ENCODE data around the gene ZBTB7C. TPM values are rescaled to one million over a fixed set of nuclear protein-coding genes. Genes with fewer than 3 reads are reported as not detected.

The ZBTB7C gene
- total RNA-seq (not detected), polyA plus RNA-seq (under 1 TPM in 1 of 2 donors, not detected in 1; 0.23 TPM)

DNA sequence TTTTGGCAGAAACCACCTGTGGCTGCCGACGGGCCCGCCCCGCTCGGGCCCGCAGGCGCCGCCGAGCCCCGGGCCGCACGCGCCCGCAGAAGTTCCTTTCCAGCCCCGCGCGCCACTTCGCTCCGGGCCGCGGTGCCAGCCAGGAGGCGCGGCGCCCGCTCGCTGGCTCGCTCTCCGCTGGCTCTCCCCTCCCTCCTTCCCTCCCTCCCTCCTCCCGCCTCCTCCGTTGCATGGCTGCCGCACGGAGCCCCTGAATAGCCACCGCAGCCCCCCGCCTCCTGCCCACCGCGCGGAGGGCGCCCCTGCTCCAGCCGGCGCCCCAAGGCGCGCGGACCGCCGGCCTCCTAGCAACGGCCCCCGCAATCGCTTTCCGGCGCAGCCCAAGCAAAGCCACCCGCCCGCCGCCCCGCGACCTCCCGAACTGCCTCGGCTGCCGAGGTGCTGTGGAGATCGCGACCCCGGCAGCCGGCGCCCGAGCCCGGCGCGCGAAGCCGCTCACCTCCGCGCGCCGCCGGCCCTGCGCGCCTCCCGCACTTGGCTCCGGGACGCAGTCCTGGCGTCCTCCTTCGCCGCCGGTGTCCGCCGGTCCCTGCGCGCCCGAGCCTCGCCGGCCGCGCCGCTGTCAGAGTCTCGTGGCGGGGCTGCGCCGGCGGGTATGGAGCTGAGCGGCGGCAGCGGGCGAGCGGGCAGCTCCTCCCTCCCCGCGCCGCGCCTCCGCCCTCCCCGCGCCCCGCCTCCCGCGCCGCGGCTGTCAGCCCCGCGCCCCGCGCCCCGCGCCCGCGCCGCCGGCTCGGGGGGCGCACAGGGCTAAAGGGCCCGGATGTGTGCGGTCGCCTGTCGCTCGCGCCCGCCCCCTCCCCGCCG, at the start of gene ZBTB7C:
Gene ZBTB7C (minus strand): TSS at position 657 of the 864 bp plus-strand sequence.
- Mint-ChIP-seq H3K4me3 (peak within 1 kb of the TSS; percentile 73 to 85 (median 80)), H3K9me3 (peaks cover 0 to 7% (median 0%) of the 10 kb centered on the region in 8 donors), H3K27me3 (peaks cover 49 to 55% of the 10 kb centered on the region in 2 donors), H3K4me1 (peaks cover 8 to 21% (median 12%) of the 10 kb centered on the region in 4 donors), H3K36me3 (no peaks in the 10 kb centered on the region), H3K27ac (no peak within 1 kb of the TSS)
- Histone ChIP-seq H3K9me3 (ENCODE audit: control insufficient read depth in 1 of 2, low read length in 2 of 2) (no peaks in the 10 kb centered on the region), H3K27me3 (ENCODE audit: insufficient read depth, low read length) (peaks cover 41% of the 10 kb centered on the region), H3K27ac (ENCODE audit: low read depth, low read length) (no peak within 1 kb of the TSS), H3K4me1 (ENCODE audit: insufficient read depth, low read length) (peaks cover 14% of the 10 kb centered on the region), H3K36me3 (ENCODE audit: insufficient read depth, low read length) (no peaks in the 10 kb centered on the region), H3K4me3 (ENCODE audit: low read length in 2 of 2) (peak within 1 kb of the TSS; percentile 36 to 53)
- peak in 3 of 5 donors; percentile 6 to 30 (median 13) for DNase-seq
- intact Hi-C loops (cut with micrococcal nuclease) = no loop called here
- ChIA-PET POLR2A (ENCODE audit: partially characterized antibody) (no interaction called here), CTCF (ENCODE audit: partially characterized antibody) (no interaction called here)

DNA sequence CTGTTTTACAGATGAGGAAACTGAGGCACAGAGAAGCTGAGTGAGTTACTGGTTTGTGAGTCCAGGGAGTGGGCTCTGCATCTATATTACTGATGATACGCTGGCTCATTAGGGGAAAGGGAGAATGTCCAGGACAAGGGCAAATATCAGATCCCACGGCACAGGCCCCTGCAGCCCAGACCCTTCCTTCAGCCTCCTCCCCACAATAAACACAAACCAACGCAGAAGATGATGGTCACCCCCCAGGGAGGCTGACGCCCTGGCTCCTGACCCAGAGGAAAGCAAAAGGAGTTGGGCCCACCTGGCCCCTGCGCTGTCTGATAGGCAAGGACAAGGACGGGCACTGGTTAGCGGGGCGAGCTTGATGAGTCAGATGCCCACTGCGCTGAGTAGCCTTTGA, 47.7 kb upstream of the ZBTB7C start:
- Histone ChIP-seq H3K4me1 (ENCODE audit: insufficient read depth, low read length) (peaks cover 40% of the 10 kb centered on the region), H3K27me3 (ENCODE audit: insufficient read depth, low read length) (peaks cover 8% of the 10 kb centered on the region), H3K27ac (ENCODE audit: low read depth, low read length) (no peak overlapping the region), H3K36me3 (ENCODE audit: insufficient read depth, low read length) (no peaks in the 10 kb centered on the region), H3K4me3 (ENCODE audit: low read length in 2 of 2) (no peak overlapping the region), H3K9me3 (ENCODE audit: control insufficient read depth in 1 of 2, low read length in 2 of 2) (no peaks in the 10 kb centered on the region)
- peak overlapping the region in 2 of 8 donors; percentile 30 to 73 for H3K4me3 Mint-ChIP-seq
- DNase-seq = no peak
- H3K27ac Mint-ChIP-seq = peak overlapping the region in 1 of 7 donors; percentile 70
- H3K36me3 Mint-ChIP-seq = no peaks in the 10 kb centered on the region
- peaks cover 0 to 6% (median 0%) of the 10 kb centered on the region in 8 donors for H3K9me3 Mint-ChIP-seq
- intact Hi-C loops (cut with micrococcal nuclease) = loop anchor here (1.0 kb wide), 1 partner anchor 12 kb away; no protein-coding TSS in a partner anchor
- peaks cover 16 to 25% of the 10 kb centered on the region in 2 donors for H3K27me3 Mint-ChIP-seq
- ChIA-PET CTCF (ENCODE audit: partially characterized antibody) (interaction anchor here (0.6 to 4.4 kb wide), 7 partner anchors 11 to 699 kb away, joined by 3 to 58 read pairs (median 4); no protein-coding TSS in a partner anchor), POLR2A (ENCODE audit: partially characterized antibody) (no interaction called here)
- peaks cover 21 to 49% (median 36%) of the 10 kb centered on the region in 4 donors for H3K4me1 Mint-ChIP-seq

DNA sequence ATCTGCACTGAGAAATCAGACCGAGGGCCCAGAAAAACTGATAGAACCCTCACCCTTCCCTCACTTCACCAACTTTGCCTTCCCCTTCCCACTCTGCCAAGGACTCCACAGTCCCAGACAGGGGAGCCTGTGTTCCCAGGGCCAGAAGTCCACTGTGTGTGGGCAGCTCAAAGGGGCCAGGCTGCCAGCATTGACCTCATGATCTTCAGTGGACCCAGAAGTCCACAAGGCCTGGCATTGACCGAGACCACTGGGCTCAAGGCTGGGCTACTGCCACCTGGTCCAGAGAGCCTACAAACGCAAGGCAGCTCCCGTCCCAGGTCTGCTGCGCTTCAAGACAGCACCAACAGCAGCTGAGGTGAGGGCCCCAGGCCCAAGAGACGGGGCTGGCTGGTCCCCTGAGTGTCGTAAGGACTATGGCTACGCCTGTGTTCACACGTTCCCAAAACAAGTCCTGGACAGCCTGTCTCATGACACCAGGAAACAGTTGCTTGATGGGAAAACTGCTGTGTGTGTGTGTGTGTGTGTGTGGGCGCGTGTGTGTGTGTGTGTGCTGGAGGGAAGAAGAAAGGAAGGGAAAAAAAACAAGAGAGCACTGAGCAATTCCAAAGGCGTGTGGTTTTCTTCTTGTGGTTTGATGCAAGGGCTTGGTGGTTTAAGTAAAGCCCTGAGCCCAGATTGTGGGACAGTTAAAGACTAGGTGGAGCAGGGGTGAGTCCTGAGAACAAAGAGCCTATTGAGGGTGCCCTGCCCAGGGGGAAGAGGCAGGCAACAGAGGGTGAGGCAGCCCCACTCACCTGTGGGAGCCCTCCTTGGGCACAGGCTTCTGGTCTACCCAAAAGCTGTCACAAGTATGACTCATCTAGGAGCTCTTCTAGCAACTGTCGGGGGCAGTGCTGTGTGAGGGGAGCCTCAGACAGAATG, 46.6 kb upstream of the ZBTB7C start:
- no peaks in the 10 kb centered on the region for H3K9me3 ChIP-seq (ENCODE audit: control insufficient read depth in 1 of 2, low read length in 2 of 2)
- no peak overlapping the region for H3K4me3 ChIP-seq (ENCODE audit: low read length in 2 of 2)
- H3K36me3 ChIP-seq (ENCODE audit: insufficient read depth, low read length) = no peaks in the 10 kb centered on the region
- no peak overlapping the region for H3K27ac ChIP-seq (ENCODE audit: low read depth, low read length)
- Mint-ChIP-seq H3K4me1 (peaks cover 21 to 53% (median 36%) of the 10 kb centered on the region in 4 donors), H3K36me3 (no peaks in the 10 kb centered on the region), H3K9me3 (peaks cover 0 to 6% (median 0%) of the 10 kb centered on the region in 8 donors), H3K27ac (peak overlapping the region in 6 of 7 donors; percentile 49 to 88 (median 76)), H3K4me3 (peak overlapping the region in 7 of 8 donors; percentile 25 to 78 (median 72)), H3K27me3 (peaks cover 13 to 23% of the 10 kb centered on the region in 2 donors)
- CTCF ChIA-PET (ENCODE audit: partially characterized antibody) = interaction anchor here (0.8 to 4.4 kb wide), 6 partner anchors 10 to 423 kb away, joined by 3 to 58 read pairs (median 4); no protein-coding TSS in a partner anchor
- POLR2A ChIA-PET (ENCODE audit: partially characterized antibody) = no interaction called here
- intact Hi-C loops (cut with micrococcal nuclease) = loop anchor here (1.0 kb wide), 1 partner anchor 11 kb away; no protein-coding TSS in a partner anchor
- H3K27me3 ChIP-seq (ENCODE audit: insufficient read depth, low read length) = peaks cover 8% of the 10 kb centered on the region
- peak; percentile 51 to 74 (median 60) for DNase-seq
- H3K4me1 ChIP-seq (ENCODE audit: insufficient read depth, low read length) = peaks cover 40% of the 10 kb centered on the region

DNA sequence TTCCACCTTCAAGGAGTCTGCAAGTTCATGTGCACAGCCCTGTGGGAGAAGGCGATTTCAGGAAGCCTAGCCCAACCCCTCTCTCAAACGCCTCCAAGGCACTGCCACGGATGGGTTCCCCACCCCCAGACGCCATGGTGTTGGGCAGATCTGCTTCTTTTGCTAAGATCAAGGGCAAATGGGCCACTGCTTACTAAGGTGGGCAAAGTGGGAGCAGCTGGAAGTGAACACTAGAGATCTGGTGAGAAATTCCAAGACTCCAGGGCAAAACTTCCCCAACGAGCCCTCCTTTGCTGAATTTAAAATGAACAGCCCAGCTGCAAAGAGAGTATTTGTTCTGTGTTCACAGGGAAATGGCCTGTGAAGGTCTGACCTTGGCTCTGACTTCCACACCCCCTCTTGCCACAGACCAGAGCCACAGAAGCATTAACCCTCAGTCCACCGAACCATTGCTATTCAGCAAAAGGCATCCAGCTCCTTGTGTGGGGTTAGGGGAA, 45.1 kb upstream of the ZBTB7C start:
- CTCF ChIA-PET (ENCODE audit: partially characterized antibody) = interaction anchor here (2.7 kb wide), 1 partner anchor 10 kb away, joined by 20 read pairs; no protein-coding TSS in a partner anchor
- Mint-ChIP-seq H3K9me3 (peaks cover 0 to 6% (median 0%) of the 10 kb centered on the region in 8 donors), H3K27me3 (peaks cover 10 to 14% of the 10 kb centered on the region in 2 donors)

DNA sequence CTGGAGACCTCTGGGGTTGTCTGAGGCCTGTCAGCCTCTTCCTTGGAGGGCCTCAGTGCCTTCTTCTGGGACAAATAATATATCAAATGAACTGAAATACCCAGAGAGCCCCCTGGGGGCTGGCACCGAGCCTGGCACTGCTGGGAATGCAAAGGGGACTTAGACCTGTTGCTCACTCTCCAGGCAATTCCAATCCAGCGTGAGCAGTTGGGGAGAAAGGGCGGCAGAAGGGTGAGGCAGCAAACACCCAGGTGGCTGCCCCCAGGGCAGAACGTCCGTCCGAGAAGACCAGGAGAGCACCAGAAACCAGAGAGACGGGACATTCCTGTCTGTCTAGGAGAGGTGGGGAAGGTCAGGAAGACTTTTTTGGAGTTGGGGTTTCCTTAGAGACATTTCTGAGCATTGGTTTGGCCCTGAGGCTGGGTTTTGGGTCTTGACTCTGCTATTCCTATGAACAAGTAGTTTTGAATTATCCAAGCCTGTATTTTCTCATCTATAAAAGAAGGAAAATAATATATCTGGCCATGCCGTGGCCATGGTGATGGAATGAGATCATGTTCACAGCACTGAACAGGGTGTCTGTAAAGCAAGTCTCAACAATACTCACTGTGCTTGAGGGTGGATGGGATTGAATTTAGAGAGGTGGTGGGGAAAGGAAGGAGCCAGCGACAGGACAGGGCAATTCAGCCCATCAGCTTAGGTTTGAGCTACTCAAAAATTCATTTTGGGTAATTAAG, 44.3 kb upstream of the ZBTB7C start:
- H3K36me3 ChIP-seq (ENCODE audit: insufficient read depth, low read length) = no peaks in the 10 kb centered on the region
- CTCF ChIA-PET (ENCODE audit: partially characterized antibody) = interaction anchor here (2.7 kb wide), 1 partner anchor 9 kb away, joined by 20 read pairs; no protein-coding TSS in a partner anchor
- no peak overlapping the region for H3K4me3 ChIP-seq (ENCODE audit: low read length in 2 of 2)
- intact Hi-C loops (cut with micrococcal nuclease) = no loop called here
- Mint-ChIP-seq H3K4me3 (no peak overlapping the region), H3K9me3 (peaks cover 0 to 6% (median 0%) of the 10 kb centered on the region in 8 donors), H3K4me1 (peaks cover 21 to 53% (median 35%) of the 10 kb centered on the region in 4 donors), H3K36me3 (no peaks in the 10 kb centered on the region), H3K27ac (peak overlapping the region in 2 of 7 donors; percentile 43 to 89), H3K27me3 (peaks cover 9 to 10% of the 10 kb centered on the region in 2 donors)
- POLR2A ChIA-PET (ENCODE audit: partially characterized antibody) = no interaction called here
- no peak overlapping the region for H3K27ac ChIP-seq (ENCODE audit: low read depth, low read length)
- peaks cover 40% of the 10 kb centered on the region for H3K4me1 ChIP-seq (ENCODE audit: insufficient read depth, low read length)
- no peaks in the 10 kb centered on the region for H3K27me3 ChIP-seq (ENCODE audit: insufficient read depth, low read length)
- H3K9me3 ChIP-seq (ENCODE audit: control insufficient read depth in 1 of 2, low read length in 2 of 2) = no peaks in the 10 kb centered on the region
- no peak for DNase-seq

More for the DNA sequence above, 45.1 kb upstream of the ZBTB7C start:
- Histone ChIP-seq H3K27me3 (ENCODE audit: insufficient read depth, low read length) (peaks cover 7% of the 10 kb centered on the region), H3K9me3 (ENCODE audit: control insufficient read depth in 1 of 2, low read length in 2 of 2) (no peaks in the 10 kb centered on the region), H3K4me3 (ENCODE audit: low read length in 2 of 2) (no peak overlapping the region), H3K27ac (ENCODE audit: low read depth, low read length) (no peak overlapping the region), H3K4me1 (ENCODE audit: insufficient read depth, low read length) (peaks cover 40% of the 10 kb centered on the region), H3K36me3 (ENCODE audit: insufficient read depth, low read length) (no peaks in the 10 kb centered on the region)
- H3K4me3 Mint-ChIP-seq = peak overlapping the region in 2 of 8 donors; percentile 15 to 35
- no peaks in the 10 kb centered on the region for H3K36me3 Mint-ChIP-seq
- DNase-seq = no peak
- POLR2A ChIA-PET (ENCODE audit: partially characterized antibody) = interaction anchor here (0.6 kb wide), 1 partner anchor 9 kb away, joined by 3 read pairs; no protein-coding TSS in a partner anchor
- intact Hi-C loops (cut with micrococcal nuclease) = no loop called here
- H3K27ac Mint-ChIP-seq = no peak overlapping the region
- H3K4me1 Mint-ChIP-seq = peaks cover 21 to 53% (median 35%) of the 10 kb centered on the region in 4 donors

DNA sequence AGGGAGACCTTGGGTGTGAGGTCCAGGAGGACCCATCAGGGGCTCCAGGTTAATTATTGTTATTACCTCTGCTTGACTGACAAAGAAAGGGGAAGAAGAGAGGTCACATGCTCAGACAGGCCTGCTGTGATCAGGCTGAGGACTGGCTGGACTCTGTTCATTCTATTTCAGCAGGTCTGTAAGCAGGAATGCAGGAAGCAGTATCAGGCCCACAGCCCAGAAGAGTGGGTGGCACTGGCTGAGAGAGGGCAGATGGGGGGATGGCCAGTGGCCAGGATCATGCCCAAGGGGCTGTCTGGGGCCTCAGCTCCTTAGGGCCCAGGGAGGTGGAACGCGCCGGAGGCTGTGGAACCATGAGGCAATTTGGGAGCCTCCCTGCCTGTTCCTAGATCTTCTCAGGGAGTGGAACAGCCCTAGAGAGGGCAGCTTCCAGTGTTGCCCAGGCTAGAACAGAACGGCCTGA, 43.7 kb upstream of the ZBTB7C start:
- Mint-ChIP-seq H3K9me3 (peaks cover 0 to 6% (median 0%) of the 10 kb centered on the region in 8 donors), H3K4me1 (peaks cover 21 to 52% (median 35%) of the 10 kb centered on the region in 4 donors), H3K36me3 (no peaks in the 10 kb centered on the region), H3K27me3 (peaks cover 8 to 10% of the 10 kb centered on the region in 2 donors), H3K4me3 (no peak overlapping the region), H3K27ac (peak overlapping the region in 3 of 7 donors; percentile 52 to 80 (median 56))
- H3K36me3 ChIP-seq (ENCODE audit: insufficient read depth, low read length) = no peaks in the 10 kb centered on the region
- no peak overlapping the region for H3K4me3 ChIP-seq (ENCODE audit: low read length in 2 of 2)
- no peaks in the 10 kb centered on the region for H3K27me3 ChIP-seq (ENCODE audit: insufficient read depth, low read length)
- no peak for DNase-seq
- H3K9me3 ChIP-seq (ENCODE audit: control insufficient read depth in 1 of 2, low read length in 2 of 2) = no peaks in the 10 kb centered on the region
- peaks cover 39% of the 10 kb centered on the region for H3K4me1 ChIP-seq (ENCODE audit: insufficient read depth, low read length)
- POLR2A ChIA-PET (ENCODE audit: partially characterized antibody) = no interaction called here
- CTCF ChIA-PET (ENCODE audit: partially characterized antibody) = interaction anchor here (2.7 kb wide), 1 partner anchor 8 kb away, joined by 20 read pairs; no protein-coding TSS in a partner anchor
- intact Hi-C loops (cut with micrococcal nuclease) = no loop called here
- H3K27ac ChIP-seq (ENCODE audit: low read depth, low read length) = no peak overlapping the region

All from CD4-positive, alpha-beta memory T cell (primary cell).